NCI-H2171 treated with DMSO at 0.1 percent for 48 hours (cell line): ENCODE results near the gene LBR.

Source experiments
- DNase-seq: peaks from one replicate; lab custom pipeline; 2025; lab: John Stamatoyannopoulos, UW

LBR gene

GRCh38 chr1:225446595-225446960 lies 18.7 kb upstream of the LBR start:
- DNase-seq, result no peak

DNA sequence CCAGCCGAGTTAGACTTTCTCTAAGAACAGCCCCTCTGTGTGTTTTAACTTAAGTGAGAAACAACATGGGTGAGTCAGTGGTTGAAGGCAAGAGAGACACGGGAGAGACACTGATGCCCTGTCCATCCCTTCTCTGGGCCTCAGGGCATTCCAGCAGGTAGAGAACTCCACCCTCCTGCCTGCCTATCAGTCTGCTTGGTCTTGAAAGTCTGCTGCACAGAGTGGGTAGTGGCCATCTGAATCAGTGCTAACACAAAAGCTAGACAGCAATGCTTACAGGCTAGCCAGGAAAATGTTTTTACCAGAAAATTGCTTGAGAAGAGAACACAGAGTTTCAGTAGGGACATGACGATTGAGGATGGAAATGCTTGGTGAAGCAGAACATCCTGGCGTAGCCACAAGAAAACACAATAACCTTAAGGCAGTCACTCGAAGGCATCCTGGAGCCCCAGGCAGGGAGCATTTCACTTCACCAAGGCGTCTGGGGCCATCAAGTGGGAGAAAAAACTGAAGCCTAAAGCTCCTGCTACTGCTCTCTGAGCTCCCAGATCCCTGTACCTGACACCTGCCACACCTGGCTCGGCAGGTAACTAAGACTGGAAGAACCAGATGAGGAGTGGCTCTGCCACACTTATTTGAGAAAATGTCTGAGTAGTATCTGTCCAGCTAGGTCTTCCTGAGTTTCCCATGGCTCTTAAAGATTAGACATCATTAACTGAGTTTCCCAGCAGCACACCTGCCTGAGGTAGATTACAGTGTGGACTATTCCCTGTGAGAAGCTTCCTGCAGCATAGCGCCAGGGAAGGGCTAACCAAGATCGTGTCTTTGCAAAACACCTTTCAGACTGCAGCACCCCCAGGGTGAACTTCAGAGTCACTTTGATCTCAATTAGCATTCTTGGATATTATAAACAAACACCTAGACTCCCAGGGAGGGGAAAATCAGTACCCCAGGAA lies 18.1 kb upstream of the LBR start:
- DNase-seq, result no peak

DNA sequence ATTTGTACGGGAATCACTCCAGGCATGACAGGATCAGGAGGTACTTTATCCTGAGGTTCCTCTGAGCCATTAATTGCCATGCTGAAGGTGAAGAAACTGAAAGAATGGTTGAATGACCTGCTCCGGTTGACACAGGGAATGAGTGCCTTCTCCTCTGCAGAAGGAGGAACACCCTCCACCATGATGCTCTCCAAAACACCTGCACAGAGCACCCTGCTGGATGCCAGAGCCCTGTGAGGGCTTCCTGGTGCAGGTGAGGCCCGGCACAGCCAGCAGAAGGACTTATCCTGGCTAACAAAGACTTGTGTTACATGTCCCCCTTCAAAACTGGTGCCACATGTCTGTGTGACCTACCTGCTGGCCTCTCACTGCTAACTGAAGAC lies 14.3 kb upstream of the LBR start:
- no peak for DNase-seq

GRCh38 chr1:225441314-225442122 lies 13.7 kb upstream of the LBR start:
- DNase-seq, result peak; percentile 28

GRCh38 chr1:225440380-225441221 lies 12.8 kb upstream of the LBR start:
- DNase-seq, result no peak

DNA sequence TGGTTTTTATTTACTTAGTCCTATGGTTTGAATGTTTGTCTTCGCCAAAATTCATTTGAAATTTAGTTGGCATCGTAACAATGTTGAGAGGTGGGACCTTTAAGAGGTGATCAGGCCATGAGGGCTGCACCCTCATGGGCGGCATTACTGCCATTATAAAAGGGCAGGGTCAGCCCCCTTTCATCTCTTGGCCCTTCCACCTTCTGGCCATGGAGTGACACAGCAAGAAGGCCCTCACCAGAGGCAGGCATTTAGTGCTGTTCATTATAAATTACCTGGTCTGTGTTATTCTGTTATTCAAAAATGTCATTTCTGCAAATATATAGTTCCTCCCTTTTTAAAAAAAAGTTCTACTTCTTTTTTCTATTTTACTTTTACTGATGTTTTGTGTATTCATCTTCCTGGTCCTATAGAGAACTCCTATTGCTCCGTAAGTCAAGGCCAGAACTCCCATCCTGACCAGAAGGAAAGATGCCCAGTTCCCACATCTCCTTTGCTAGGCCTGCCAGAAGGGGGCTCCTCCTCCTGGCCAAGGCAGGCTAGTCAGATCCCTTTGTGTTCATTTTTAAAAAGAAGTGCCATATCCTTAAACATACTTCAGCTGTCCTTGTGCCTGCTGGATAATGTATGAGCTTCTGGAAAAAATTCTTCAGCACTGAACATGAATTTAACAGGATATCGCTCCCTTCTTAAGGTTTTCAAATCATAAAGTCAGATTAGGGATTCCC lies 10.0 kb upstream of the LBR start:
- no peak for DNase-seq

DNA sequence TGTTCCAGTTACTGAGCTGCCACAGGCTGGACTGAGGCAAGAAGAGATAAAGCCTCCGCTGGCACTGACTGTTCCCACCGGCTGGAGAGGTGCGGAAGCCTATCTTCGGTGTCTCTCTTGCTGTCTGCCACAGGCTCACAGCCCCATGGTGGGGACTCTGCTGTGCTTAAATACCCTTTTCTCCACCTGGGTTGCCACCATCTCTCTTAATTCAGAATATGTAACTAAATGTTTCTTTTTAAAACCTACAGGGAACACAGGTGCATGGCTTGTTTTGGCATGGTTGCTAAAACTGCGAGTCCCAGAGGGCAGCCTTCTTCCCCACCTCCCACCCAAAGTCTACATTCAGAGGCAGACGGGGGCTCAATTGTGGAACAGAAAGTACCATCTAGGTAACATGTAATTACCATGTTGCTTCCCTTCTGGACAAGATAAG lies 8.1 kb upstream of the LBR start:
- no peak for DNase-seq

DNA sequence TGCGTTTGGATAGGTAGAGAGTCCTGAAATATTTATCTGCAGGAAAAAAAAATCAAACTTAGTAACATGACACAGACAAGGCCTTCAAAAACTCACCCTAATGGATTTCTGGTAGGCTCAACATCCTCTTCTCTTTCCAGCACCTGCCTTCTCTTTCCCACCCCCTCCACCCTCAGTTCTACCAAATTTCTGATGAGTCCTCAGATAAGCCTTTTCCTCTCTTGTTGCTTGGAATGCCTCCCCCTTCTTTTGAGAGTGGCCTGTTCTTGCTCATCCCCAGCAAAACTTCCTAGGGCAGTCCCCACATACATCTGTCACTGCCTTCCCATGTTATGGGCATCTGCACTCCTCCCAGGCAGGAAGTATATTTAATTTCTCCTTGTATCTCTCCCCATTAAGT lies 7.6 kb upstream of the LBR start:
- no peak for DNase-seq

- no peak for DNase-seq
Observed at GRCh38 chr1:225435076-225435475, 7.2 kb upstream of the LBR start.

GRCh38 chr1:225434046-225434445 lies 6.2 kb upstream of the LBR start:
- DNase-seq, result no peak

DNA sequence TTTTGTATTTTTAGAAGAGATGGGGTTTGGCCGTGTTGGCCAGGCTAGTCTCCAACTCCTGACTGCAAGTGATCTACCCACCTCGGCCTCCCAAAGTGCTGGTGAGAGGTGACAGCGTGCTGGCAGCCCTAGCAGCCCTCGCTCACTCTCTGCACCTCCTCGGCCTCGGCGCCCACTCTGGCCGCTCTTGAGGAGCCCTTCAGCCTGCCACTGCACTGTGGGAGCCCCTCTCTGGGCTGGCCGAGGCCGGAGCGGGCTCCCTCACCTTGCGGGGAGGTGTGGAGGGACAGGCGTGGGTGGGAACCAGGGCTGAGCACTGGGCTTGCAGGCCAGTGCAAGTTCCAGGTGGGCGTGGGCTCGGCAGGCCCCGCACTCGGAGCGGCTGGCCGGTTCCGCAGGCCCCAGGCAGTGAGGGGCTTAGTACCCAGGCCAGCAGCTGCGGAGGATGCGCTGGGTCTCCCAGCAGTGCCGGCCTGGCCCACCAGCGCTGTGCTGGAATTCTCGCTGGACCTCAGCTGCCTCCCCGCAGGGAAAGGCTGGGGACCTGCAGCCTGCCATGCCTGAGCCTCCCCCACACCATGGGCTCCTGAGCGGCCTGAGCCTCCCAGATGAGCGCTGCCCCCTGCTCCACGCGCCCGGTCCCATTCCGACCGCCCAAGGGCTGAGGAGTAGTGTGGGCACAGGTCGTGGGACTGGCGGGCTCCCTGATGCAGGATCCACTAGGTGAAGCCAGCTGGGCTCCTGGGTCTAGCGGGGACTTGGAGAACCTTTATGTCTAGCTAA lies 3.4 kb upstream of the LBR start:
- no peak for DNase-seq

- DNase-seq, result no peak
Observed at GRCh38 chr1:225430301-225430700, 2.5 kb upstream of the LBR start.

- DNase-seq, result peak; percentile 49
Observed at GRCh38 chr1:225428881-225429455, 1.1 kb upstream of the LBR start.

GRCh38 chr1:225428068-225428880 lies 436 bp upstream of the LBR start:
- peak; percentile 94 for DNase-seq

- DNase-seq, result peak; percentile 57
Observed at GRCh38 chr1:225426395-225427234, 1.2 kb downstream of the LBR start.

DNA sequence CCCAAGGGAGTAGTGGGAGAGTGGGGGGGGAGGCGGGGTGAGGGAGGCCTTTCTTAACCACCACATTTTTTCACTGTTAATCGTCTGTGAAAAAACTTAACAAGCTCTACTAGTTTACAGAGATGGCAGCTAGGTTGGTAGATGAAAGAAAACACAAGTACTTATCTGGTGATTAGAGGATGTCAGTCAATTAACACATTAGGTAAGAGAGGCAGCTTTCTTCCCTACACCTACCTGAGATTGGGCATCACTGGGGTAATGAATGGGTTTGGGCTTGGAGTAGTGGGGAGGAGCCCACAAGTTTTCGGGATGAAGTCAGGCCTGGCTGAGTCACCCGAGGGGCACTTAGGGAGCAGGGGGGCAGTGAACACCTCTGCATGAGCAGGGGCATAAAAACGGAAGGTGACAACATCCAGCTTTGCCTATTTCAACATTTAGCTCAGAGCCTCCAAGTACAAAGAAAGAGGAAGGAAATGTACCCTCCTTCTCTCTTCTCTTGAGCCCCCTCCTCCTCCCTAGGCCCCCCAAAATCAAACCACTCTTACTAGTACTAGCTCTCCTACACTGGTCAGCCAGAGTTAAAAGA lies 2.5 kb downstream of the LBR start:
- no peak for DNase-seq

DNA sequence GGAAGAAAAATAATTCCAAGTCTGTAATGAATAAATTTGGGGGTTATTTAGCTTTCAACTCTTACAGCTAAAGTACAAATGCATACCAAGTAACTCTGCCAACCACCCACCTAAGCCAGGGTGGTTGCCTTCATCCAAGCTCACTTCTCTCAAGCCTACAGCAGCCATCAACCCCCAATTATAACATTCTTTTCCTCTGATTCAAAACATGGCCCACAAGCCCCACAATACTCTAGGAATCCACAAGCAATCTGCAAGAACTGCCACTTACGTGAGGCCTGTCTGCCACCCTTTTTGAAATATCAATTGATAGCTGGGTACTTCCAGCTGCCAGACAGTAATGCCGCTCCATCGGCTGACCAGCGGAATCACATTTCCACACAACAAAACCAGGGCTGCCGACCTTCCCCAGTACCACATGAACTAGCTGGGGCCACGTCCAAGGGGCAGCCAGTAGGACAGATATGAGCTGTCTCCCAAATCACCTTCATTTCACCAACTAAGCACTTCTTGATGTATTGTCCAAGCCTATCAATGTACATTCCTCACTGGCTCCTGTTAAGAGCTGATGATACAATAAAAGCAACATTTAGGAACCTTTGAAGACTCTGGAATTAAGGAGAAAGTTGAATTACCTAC lies 3.2 kb downstream of the LBR start:
- DNase-seq, result no peak

- DNase-seq, result no peak
Observed at GRCh38 chr1:225423518-225423855, 4.4 kb downstream of the LBR start.
